Immature natural killer cell (primary cell): ENCODE results near the gene SLC35G3. TPM values are rescaled to one million over a fixed set of nuclear protein-coding genes. Genes with fewer than 3 reads are reported as not detected.
"Not testable (repeated sequence)": the region's sequence is repeated elsewhere in the genome, so short reads cannot be mapped to it uniquely, and the experiment has no call there.

Experiments
- DNase-seq, 3 donors: peaks; one replicate each; pipeline ENCODE4 v3.0.0; 2022; ENCODE audit warnings: mixed read lengths in 1 of 3
- H3K27ac Mint-ChIP-seq, 6 donors: one replicate each; pipeline ENCODE4 v1.8.0; 2020; ENCODE audit warnings: mixed read lengths in 6 of 6, mild to moderate bottlenecking in 5 of 6, inconsistent platforms in 4 of 6, moderate library complexity in 3 of 6
- H3K27me3 Mint-ChIP-seq, 3 donors: one replicate each; pipeline ENCODE4 v1.8.0; 2020 to 2021; ENCODE audit warnings: low read depth in 3 of 3, mild to moderate bottlenecking in 3 of 3, mixed read lengths in 3 of 3, moderate library complexity in 3 of 3, inconsistent platforms in 1 of 3
- H3K36me3 Mint-ChIP-seq, 3 donors: one replicate each; pipeline ENCODE4 v1.8.0; 2020; ENCODE audit warnings: mixed read lengths in 3 of 3, inconsistent platforms in 2 of 3, mild to moderate bottlenecking in 2 of 3
- H3K4me1 Mint-ChIP-seq, 2 donors: one replicate each; pipeline ENCODE4 v1.8.0; 2020; ENCODE audit warnings: inconsistent platforms in 2 of 2, mild to moderate bottlenecking in 2 of 2, mixed read lengths in 2 of 2, moderate library complexity in 1 of 2
- H3K4me3 Mint-ChIP-seq, 5 donors: one replicate each; pipeline ENCODE4 v1.8.0; 2020; ENCODE audit warnings: mild to moderate bottlenecking in 5 of 5, mixed read lengths in 5 of 5, inconsistent platforms in 3 of 5, moderate library complexity in 3 of 5
- H3K9me3 Mint-ChIP-seq, 6 donors: one replicate each; pipeline ENCODE4 v1.8.0; 2020; ENCODE audit warnings: mild to moderate bottlenecking in 6 of 6, mixed read lengths in 6 of 6, inconsistent platforms in 4 of 6, moderate library complexity in 3 of 6
- polyA plus RNA-seq, 3 donors: library from polyadenylated mRNA; unstranded; fragments of 300-500 nt; fragmentation: Illumina TruSeq; gene quantifications; one replicate each; pipeline ENCODE4 v1.2.3, GENCODE V29; 2021

The SLC35G3 gene
- polyA plus RNA-seq, result not detected

DNA sequence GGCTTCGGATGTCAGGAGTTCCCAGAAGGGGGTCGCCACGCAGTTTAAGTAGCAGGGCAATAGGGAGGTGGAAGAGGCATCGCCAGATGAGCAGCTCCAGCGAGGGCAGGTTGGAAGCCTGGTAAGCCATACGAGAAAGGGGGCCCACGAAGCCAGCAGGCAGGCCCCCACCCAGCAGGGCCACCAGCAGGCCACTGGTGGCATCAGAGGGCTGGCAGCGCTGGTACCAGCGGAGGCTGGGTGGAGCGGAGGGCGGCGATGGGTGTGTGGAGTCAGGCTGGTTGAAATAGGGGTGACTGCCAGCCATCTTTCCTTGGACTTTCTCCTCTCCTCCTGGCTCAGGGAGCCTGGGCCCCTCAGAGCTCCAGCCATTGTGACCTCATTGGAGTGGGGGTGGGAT is at the start of gene SLC35G3:
Gene SLC35G3, minus strand, starts transcription at position 393 of the 400 bp plus-strand sequence. Its CDS starts 86 bp downstream, at position 307.
- DNase-seq, H3K4me1 Mint-ChIP-seq, H3K36me3 Mint-ChIP-seq, H3K4me3 Mint-ChIP-seq, H3K27me3 Mint-ChIP-seq, H3K9me3 Mint-ChIP-seq: not testable (repeated sequence)
- H3K27ac Mint-ChIP-seq, result peak within 1 kb of the TSS in 1 of 6 donors; percentile 9

DNA sequence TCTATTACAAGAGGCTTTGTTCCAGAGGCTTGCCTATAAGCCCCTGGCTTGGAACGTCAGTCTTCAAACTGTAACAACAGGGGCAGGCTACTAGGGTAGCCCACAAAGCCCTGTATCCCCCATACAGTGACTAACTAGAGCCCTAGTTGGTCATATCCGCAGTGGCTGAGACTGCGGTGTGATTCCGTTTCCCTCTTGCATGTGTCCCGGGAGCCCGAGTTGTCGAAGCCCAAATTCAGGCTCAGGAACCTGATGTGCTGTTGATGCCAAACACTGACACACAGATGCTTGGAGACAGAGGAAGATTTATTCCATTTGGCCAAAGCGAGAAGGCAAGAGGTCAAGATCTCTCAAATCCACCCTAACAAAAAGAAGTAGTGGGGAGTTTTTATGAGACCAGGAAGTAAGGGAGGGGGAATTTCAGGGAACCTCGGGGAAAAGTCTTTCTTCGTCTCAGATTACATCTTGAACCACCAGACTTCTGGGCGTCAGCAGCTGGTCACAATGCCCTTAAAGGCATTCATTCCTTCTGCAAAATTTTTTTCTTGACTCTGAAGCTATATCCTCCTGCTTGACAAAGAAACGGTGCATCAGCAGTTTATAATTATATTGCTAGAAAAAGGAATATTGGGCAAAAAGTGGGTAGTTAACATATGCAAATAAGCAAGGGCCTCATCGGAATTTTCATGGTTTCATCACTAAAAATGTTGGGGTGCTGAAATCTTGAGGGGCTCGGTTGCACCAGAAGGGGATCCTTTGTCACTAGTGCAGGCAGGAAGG is 49.6 kb upstream of the SLC35G3 start:
- peaks cover 0 to 33% (median 25%) of the 10 kb centered on the region in 3 donors for H3K36me3 Mint-ChIP-seq
- no peaks in the 10 kb centered on the region for H3K9me3 Mint-ChIP-seq
- H3K4me3 Mint-ChIP-seq, result peak overlapping the region; percentile 99 to 100 (median 100)
- H3K27ac Mint-ChIP-seq, result peak overlapping the region; percentile 98 to 100 (median 100)
- peak; percentile 69 to 75 (median 70) for DNase-seq
- H3K27me3 Mint-ChIP-seq, result peaks cover 25 to 33% (median 26%) of the 10 kb centered on the region in 3 donors
- peaks cover 68 to 84% of the 10 kb centered on the region in 2 donors for H3K4me1 Mint-ChIP-seq

DNA sequence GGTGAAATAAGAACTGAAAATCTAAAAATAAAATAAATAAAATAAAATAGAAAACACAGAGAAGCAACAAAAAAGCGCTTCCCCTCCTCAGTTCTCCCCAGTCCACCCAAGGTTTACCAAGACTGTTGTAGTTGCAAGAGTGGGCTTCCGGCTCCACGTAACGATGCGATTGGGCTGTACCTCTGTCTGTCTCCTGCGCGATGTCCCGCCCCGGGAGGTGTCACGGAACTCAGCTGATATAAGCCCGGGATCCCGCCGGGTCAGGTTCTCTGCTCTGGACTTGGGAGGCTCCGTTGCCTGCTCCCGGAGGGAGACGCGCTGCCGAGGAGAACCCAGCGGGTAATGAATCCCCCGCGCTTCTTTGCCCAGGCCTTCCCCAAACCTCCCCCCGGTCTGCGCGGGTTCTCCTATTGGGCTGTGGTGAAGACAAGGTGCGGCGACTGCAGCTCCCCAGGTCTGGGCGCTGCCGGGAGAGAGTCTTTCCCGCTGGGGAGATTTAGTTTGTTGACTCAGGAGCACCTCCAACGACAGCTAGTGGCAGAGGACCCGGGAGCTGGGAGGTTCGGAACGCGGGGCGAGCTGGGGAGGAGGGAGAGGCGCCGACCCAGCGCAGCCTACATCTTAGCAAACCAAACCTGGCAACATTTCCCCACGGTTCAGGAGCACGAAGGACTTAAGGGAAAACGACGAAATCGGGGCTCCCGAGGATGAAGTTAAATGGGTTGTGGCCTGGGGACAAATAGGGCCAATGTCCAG is 48.8 kb upstream of the SLC35G3 start, which contains the start of gene SLFN5:
Gene SLFN5, plus strand, starts transcription at position 268 of the 756 bp plus-strand sequence. CDS start 15,619 bp downstream, outside the sequence.
- DNase-seq, result peak; percentile 95 to 97 (median 96)
- Mint-ChIP-seq H3K9me3 (no peaks in the 10 kb centered on the region), H3K27ac (peak within 1 kb of the TSS; percentile 98 to 100 (median 100)), H3K4me1 (peaks cover 67 to 84% of the 10 kb centered on the region in 2 donors), H3K4me3 (peak within 1 kb of the TSS; percentile 99 to 100 (median 100)), H3K36me3 (peaks cover 3 to 27% (median 19%) of the 10 kb centered on the region in 3 donors), H3K27me3 (peaks cover 25 to 32% (median 26%) of the 10 kb centered on the region in 3 donors)

DNA sequence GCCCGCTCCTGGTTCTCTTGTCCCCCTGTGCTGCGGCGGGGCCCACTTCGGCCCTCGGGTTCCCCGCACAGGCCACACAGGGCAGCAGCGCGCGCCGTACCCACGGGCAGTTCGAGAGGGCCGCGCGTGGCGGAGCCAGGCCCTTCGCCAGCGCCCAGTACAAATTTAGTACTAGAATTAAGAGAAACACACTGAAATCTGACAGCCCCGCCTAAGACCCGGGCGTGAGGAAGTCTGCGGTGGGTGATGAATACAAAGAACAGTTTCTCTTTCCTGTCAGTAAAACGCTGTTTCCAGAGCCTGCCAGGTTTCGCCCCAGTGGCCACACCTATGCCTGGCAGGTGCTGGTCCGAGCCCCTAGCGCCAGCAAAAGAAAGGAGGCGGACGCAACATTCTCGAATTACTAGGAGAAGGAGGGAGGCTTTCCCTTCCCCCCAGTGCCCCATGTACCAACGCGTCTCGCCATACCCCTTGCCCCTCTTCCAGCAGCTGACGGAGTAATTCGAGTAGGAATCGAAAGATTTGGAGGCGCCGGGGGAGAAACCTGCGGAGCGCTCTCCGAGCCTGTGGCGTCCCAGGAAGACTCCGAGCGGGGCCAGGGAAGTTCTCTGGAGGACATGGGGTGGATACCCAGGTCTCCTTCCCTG is 48.1 kb upstream of the SLC35G3 start:
- peak overlapping the region; percentile 99 to 100 (median 100) for H3K4me3 Mint-ChIP-seq
- peak overlapping the region; percentile 98 to 100 (median 100) for H3K27ac Mint-ChIP-seq
- H3K9me3 Mint-ChIP-seq, result no peaks in the 10 kb centered on the region
- H3K4me1 Mint-ChIP-seq, result peaks cover 65 to 84% of the 10 kb centered on the region in 2 donors
- peaks cover 25 to 32% (median 26%) of the 10 kb centered on the region in 3 donors for H3K27me3 Mint-ChIP-seq
- peak; percentile 89 to 90 (median 90) for DNase-seq
- H3K36me3 Mint-ChIP-seq, result peaks cover 3 to 20% (median 18%) of the 10 kb centered on the region in 3 donors

DNA sequence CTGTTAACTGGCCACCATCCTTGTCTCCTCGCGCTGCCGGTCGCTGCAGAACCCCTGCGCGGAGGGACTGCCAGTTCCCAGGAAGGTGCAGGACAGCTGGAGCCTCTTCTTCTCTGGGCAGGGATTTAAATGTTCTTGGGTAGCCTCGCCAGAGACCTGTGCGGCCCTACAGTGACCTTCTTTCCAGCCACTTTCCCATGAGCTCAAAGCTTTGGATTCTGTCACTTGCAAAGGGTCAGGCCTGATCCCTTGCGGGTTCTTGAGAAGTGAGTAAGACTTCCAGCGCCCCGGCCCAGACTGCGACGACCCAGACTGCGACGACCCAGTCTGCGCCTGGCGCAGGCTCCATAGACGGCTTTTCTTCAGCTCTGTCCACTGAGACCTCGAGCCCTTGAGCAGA is 47.3 kb upstream of the SLC35G3 start:
- Mint-ChIP-seq H3K27ac (peak overlapping the region; percentile 98 to 100 (median 100)), H3K4me3 (peak overlapping the region; percentile 99 to 100 (median 100)), H3K36me3 (peaks cover 3 to 16% (median 15%) of the 10 kb centered on the region in 3 donors), H3K9me3 (no peaks in the 10 kb centered on the region), H3K4me1 (peaks cover 62 to 83% of the 10 kb centered on the region in 2 donors), H3K27me3 (peaks cover 25 to 32% (median 26%) of the 10 kb centered on the region in 3 donors)
- DNase-seq, result peak in 1 of 3 donors; percentile 21

DNA sequence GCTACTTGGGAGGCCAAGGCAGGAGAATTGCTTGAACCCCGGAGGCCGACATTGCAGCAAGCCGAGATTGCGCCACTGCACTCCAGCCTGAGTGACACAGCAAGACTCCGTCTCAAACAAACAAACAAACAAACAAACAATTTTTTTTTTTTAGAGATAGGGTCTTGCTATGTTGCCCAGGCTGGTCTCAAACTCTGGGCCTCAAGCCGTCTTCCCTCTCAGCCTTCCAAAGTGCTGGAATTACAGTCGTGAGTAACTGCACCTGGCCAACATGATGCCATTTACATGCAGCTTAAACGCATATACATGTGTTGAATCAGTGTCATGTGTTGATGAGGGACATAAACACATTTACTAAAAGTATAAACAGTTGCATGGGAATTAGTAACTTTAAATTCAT is 46.7 kb upstream of the SLC35G3 start:
- peaks cover 25 to 32% (median 26%) of the 10 kb centered on the region in 3 donors for H3K27me3 Mint-ChIP-seq
- H3K36me3 Mint-ChIP-seq, result peaks cover 3 to 16% (median 15%) of the 10 kb centered on the region in 3 donors
- no peaks in the 10 kb centered on the region for H3K9me3 Mint-ChIP-seq
- peak overlapping the region; percentile 98 to 100 (median 100) for H3K27ac Mint-ChIP-seq
- no peak for DNase-seq
- peaks cover 62 to 83% of the 10 kb centered on the region in 2 donors for H3K4me1 Mint-ChIP-seq
- H3K4me3 Mint-ChIP-seq, result peak overlapping the region; percentile 99 to 100 (median 100)

DNA sequence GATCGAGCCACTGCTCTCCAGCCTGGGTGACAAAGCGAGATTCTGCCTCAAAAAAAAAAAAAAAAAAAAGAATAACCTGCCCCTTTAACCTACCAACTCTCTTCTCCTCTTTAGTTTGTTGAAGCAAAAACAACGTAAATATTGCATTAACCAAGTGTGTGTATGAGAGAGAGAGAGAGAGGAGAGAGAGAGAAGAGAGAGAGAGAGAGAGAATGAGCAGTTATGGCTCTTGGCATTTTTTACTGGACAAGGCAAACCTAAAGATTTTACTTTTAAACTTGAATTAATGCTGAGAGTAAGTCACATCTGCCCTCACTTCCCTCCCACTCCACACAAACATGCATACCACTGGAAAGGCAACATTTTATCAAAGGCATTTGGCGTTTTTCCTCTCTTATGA is 45.6 kb upstream of the SLC35G3 start:
- Mint-ChIP-seq H3K27ac (peak overlapping the region; percentile 64 to 92 (median 87)), H3K36me3 (peaks cover 3 to 15% (median 12%) of the 10 kb centered on the region in 3 donors)

DNA sequence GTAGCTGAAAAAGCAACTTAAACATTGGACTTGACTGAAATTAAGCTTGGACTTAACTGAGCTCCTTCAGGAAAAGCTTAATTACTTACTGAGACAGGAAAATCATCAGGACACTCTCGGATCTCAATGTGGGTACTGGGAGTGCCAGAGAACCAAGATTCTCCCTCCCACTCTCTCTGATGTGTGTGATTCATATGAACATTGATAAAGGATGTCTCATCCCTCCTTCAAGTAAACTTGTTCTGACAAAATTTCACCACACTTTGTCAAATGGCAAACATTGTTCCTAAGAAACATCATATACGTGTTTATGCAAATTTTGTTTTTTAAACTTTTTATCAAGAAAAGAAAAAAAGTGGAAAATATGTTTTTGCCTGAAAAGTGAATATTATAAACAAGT is 44.6 kb upstream of the SLC35G3 start:
- DNase-seq, result no peak
- peaks cover 57 to 74% of the 10 kb centered on the region in 2 donors for H3K4me1 Mint-ChIP-seq

More for the DNA sequence above, 45.6 kb upstream of the SLC35G3 start:
- peaks cover 24 to 30% (median 25%) of the 10 kb centered on the region in 3 donors for H3K27me3 Mint-ChIP-seq
- DNase-seq, result no peak
- peaks cover 62 to 83% of the 10 kb centered on the region in 2 donors for H3K4me1 Mint-ChIP-seq
- no peaks in the 10 kb centered on the region for H3K9me3 Mint-ChIP-seq
- peak overlapping the region; percentile 72 to 93 (median 77) for H3K4me3 Mint-ChIP-seq

DNA sequence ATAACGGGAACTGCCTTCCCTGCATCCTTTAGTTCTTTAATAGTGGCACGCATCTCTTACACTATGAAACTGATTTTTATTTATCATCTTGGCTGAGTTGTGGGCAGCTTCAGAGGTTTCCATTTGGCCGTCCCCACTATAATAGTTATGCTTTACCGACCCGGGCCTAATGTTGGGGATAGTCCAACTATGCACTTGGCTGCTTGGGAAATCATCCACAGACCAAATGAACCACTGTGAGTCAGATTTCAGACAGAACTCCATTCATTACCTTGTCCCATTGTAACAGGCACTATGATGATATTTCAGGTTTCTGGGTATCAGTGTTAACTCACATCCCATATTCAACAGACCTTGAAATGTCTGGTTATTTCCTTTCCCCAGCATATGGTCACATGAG is 42.6 kb upstream of the SLC35G3 start:
- peaks cover 3 to 12% (median 6%) of the 10 kb centered on the region in 3 donors for H3K36me3 Mint-ChIP-seq
- peaks cover 54 to 69% of the 10 kb centered on the region in 2 donors for H3K4me1 Mint-ChIP-seq
- no peak for DNase-seq
- peaks cover 0 to 4% (median 3%) of the 10 kb centered on the region in 3 donors for H3K27me3 Mint-ChIP-seq
- no peak overlapping the region for H3K27ac Mint-ChIP-seq
- H3K9me3 Mint-ChIP-seq, result no peaks in the 10 kb centered on the region
- no peak overlapping the region for H3K4me3 Mint-ChIP-seq

More for the DNA sequence above, 44.6 kb upstream of the SLC35G3 start:
- H3K9me3 Mint-ChIP-seq, result no peaks in the 10 kb centered on the region
- peaks cover 14 to 21% (median 17%) of the 10 kb centered on the region in 3 donors for H3K27me3 Mint-ChIP-seq
- peak overlapping the region in 1 of 5 donors; percentile 57 for H3K4me3 Mint-ChIP-seq
- peaks cover 3 to 15% (median 9%) of the 10 kb centered on the region in 3 donors for H3K36me3 Mint-ChIP-seq
- H3K27ac Mint-ChIP-seq, result peak overlapping the region in 5 of 6 donors; percentile 13 to 66 (median 62)

DNA sequence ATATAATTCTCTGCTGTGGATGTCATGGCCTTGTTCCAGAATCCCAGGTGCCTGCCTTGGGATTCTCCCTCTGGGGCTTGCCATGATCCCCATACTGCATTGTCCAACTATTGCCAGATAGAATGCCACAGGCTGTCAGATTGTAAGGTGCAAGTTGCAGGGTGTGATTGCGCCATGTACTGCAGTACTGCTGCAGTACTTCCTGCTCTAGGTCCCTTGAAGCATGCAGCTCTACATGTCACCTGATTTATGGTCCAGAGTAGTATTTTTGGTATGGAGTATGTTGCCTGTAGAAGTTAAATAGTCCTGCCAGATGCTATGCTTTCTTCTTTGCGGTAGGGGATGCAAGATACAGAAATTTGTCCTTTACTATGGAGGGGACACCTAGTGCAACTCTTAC is 41.7 kb upstream of the SLC35G3 start:
- peaks cover 45 to 60% of the 10 kb centered on the region in 2 donors for H3K4me1 Mint-ChIP-seq
- no peak for DNase-seq
- H3K27ac Mint-ChIP-seq, result peak overlapping the region in 1 of 6 donors; percentile 41

DNA sequence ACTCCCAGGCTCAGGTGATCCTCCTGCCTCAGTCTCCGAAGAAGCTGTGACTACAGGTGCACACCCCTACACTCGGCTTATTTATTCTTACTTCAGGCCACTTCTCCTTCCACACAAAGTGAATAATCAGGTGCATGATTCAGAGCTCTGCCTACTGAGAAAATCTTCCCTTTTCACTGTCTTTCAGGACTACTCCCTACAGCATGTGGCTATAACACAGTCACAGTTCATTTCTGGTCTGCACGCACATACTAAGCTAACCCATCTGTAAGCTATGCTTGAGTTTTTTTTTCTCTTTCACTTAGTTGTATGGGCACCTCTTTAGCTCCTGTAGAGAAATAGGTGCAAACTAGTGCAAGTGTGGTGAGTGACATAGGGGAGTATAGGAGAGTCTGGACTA is 41.1 kb upstream of the SLC35G3 start:
- H3K36me3 Mint-ChIP-seq, result peaks cover 8 to 12% (median 11%) of the 10 kb centered on the region in 3 donors
- peaks cover 0 to 5% (median 0%) of the 10 kb centered on the region in 3 donors for H3K27me3 Mint-ChIP-seq
- peaks cover 42 to 55% of the 10 kb centered on the region in 2 donors for H3K4me1 Mint-ChIP-seq
- H3K9me3 Mint-ChIP-seq, result no peaks in the 10 kb centered on the region
- H3K4me3 Mint-ChIP-seq, result peak overlapping the region in 1 of 5 donors; percentile 57
- DNase-seq, result no peak
- H3K27ac Mint-ChIP-seq, result peak overlapping the region in 1 of 6 donors; percentile 41

More for the DNA sequence above, 41.7 kb upstream of the SLC35G3 start:
- peaks cover 3 to 12% (median 8%) of the 10 kb centered on the region in 3 donors for H3K36me3 Mint-ChIP-seq
- H3K27me3 Mint-ChIP-seq, result peaks cover 0 to 4% (median 0%) of the 10 kb centered on the region in 3 donors
- no peaks in the 10 kb centered on the region for H3K9me3 Mint-ChIP-seq
- no peak overlapping the region for H3K4me3 Mint-ChIP-seq

DNA sequence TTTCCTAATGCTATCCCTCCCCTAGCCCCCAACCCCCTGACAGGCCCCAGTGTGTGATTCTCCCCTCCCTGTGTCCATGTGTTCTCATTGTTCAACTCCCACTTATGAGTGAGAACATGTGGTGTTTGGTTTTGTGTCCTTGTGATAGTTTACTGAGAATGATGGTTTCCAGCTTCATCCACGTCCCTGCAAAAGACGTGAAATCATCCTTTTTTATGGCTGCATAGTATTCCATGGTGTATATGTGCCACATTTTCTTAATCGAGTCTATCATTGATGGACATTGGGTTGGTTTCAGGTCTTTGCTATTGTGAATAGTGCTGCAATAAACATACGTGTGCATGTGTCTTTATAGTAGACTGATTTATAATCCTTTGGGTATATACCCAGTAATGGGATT is 40.1 kb upstream of the SLC35G3 start:
- not testable (repeated sequence) for DNase-seq, H3K27me3 Mint-ChIP-seq, H3K27ac Mint-ChIP-seq, H3K4me3 Mint-ChIP-seq, H3K9me3 Mint-ChIP-seq
- Mint-ChIP-seq H3K36me3 (peaks cover 6 to 12% (median 8%) of the 10 kb centered on the region in 3 donors), H3K4me1 (peaks cover 36 to 51% of the 10 kb centered on the region in 2 donors)

DNA sequence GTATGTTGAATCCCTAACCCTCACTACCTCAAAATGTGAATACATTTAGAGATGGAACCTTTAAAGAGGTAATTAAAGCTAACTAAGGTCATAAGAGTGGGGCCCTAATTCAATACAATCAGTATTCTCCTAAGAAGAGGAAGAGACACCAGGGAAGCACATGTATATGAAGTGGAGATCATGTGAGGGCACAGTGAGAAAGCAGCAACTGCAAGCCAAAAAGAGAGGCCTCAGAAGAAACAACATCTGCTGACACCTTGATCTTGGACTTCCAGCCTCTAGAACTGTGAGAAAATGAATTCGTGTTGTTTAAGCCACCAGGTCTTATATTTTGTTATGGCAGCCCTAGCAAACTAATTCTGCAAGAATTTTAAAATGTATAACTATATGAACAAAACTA is 35.4 kb upstream of the SLC35G3 start:
- Mint-ChIP-seq H3K4me1 (peaks cover under 1 to 5% of the 10 kb centered on the region in 2 donors), H3K36me3 (peaks cover 0 to 14% (median 8%) of the 10 kb centered on the region in 3 donors), H3K27me3 (peaks cover 0 to 4% (median 0%) of the 10 kb centered on the region in 3 donors), H3K27ac (no peak overlapping the region), H3K4me3 (no peak overlapping the region), H3K9me3 (no peaks in the 10 kb centered on the region)
- DNase-seq, result no peak
